C4-2B (cell line): Measurements from ENCODE around the gene HNRNPD.

ENCODE experiments used
- CTCF ChIP-seq: fragments of 450-650 bp; conservative IDR thresholded peaks from 2 replicates; pipeline ENCODE4 v1.5.1; 2017; ENCODE audit warnings: mild to moderate bottlenecking
- ZFX ChIP-seq: fragments of 450-650 bp; IDR thresholded peaks from 2 replicates; pipeline ENCODE4 v1.6.1; 2017

DNA sequence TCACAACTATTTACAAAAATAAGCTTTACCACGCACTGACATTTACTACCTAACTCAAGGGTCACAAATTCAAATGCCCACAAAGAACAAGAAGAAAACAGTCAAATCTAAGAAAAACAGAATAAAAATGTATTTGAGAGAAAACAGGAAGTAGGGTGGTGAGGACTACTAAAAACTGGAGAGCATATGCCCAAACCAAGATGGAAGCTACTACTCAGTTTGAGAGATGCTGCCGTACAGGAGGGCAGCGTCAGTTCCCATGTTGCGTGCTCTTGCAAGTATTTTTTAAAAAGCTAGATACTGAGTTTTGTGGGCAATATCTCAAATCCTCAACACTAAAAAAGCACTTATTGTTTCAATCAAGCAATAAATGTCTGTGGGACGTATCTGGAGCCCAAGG lies 16.2 kb downstream of the HNRNPD start:
- TF ChIP-seq CTCF: no peak
- TF ChIP-seq ZFX: no peak
